ENCODE data around the gene IQCC.
A peak's percentile ranks its signal among the peaks of the same experiment; 100 is the strongest.
"Not testable (repeated sequence)": the region's sequence is repeated elsewhere in the genome, so short reads cannot be mapped to it uniquely, and the experiment has no call there.

The IQCC gene

GRCh38 chr1:32205401-32206370 is at the start of gene IQCC:
IQCC (plus strand) TSS chr1:32205671; CDS start chr1:32205682, 11 bp downstream.
- H3K9me3 ChIP-seq (ENCODE audit: control insufficient read depth, insufficient read depth, low read length), result no peaks in the 10 kb centered on the region
- peak within 1 kb of the TSS; percentile 87 for H3K9ac ChIP-seq (ENCODE audit: low read depth, low read length)
- no peaks in the 10 kb centered on the region for H3K36me3 ChIP-seq (ENCODE audit: control insufficient read depth, insufficient read depth, low read length)
- peaks cover 16% of the 10 kb centered on the region for H3K27me3 ChIP-seq (ENCODE audit: control insufficient read depth, insufficient read depth, low read length)
- H3K4me1 ChIP-seq (ENCODE audit: control insufficient read depth, insufficient read depth, low read length), result peaks cover 12% of the 10 kb centered on the region
- H3K4me3 ChIP-seq (ENCODE audit: low read depth, low read length), result peak within 1 kb of the TSS; percentile 96

- no peaks in the 10 kb centered on the region for H3K4me1 ChIP-seq (ENCODE audit: control insufficient read depth, insufficient read depth, low read length)
- peaks cover 24% of the 10 kb centered on the region for H3K36me3 ChIP-seq (ENCODE audit: control insufficient read depth, insufficient read depth, low read length)
- H3K9me3 ChIP-seq (ENCODE audit: control insufficient read depth, insufficient read depth, low read length), result no peaks in the 10 kb centered on the region
- no peak overlapping the region for H3K9ac ChIP-seq (ENCODE audit: low read depth, low read length)
- no peaks in the 10 kb centered on the region for H3K27me3 ChIP-seq (ENCODE audit: control insufficient read depth, insufficient read depth, low read length)
- H3K4me3 ChIP-seq (ENCODE audit: low read depth, low read length), result no peak overlapping the region
These were observed 46.3 kb upstream of the IQCC start for GRCh38 chr1:32159189-32159588.

DNA sequence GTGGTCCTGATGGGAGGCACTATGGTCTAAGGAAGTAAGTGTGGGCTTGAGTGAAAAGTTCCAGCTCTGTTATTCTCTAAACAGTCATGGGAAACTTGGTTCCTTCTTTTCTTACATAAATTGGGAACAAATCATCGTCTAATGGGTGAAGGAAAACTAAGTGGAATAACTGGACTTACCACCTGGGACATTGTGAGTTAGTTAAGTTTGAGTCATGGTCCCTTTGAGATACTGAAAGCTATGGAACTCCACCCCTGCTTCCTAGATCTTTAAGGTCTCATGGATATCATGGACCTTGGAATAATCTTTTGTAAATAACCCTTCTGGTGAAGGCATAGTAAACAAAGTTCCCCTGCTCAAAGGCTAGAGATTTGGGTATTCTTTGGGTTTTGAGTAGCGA is 42.1 kb upstream of the IQCC start:
- H3K4me3 ChIP-seq (ENCODE audit: low read depth, low read length), result no peak overlapping the region
- no peaks in the 10 kb centered on the region for H3K4me1 ChIP-seq (ENCODE audit: control insufficient read depth, insufficient read depth, low read length)
- H3K9ac ChIP-seq (ENCODE audit: low read depth, low read length), result no peak overlapping the region
- H3K36me3 ChIP-seq (ENCODE audit: control insufficient read depth, insufficient read depth, low read length), result peaks cover 28% of the 10 kb centered on the region
- H3K27me3 ChIP-seq (ENCODE audit: control insufficient read depth, insufficient read depth, low read length), result no peaks in the 10 kb centered on the region
- no peaks in the 10 kb centered on the region for H3K9me3 ChIP-seq (ENCODE audit: control insufficient read depth, insufficient read depth, low read length)

- H3K27me3 ChIP-seq (ENCODE audit: control insufficient read depth, insufficient read depth, low read length), result not testable (repeated sequence)
- H3K36me3 ChIP-seq (ENCODE audit: control insufficient read depth, insufficient read depth, low read length), result peaks cover 38% of the 10 kb centered on the region
These were observed 39.8 kb upstream of the IQCC start for GRCh38 chr1:32165633-32166032.

DNA sequence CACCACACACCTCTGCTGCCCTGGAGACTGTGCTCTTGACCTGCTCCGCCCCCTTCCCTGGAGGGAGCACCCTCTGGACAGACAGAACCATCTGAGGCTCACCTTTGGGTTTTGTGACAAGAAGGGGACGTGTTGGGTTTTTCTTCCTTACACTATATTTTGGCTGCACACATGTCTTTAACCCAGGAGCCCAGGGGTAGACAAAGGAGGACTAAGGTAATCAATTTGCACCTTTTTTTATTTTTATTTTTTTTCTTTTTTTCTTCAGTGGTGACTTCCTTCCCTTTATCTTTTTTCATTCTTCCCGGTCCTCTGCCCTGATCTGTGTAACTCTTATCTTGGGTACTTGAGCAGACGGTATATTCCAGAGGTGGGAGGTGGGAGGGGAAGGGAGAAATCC is 34.5 kb upstream of the IQCC start:
- Histone ChIP-seq H3K27me3 (ENCODE audit: control insufficient read depth, insufficient read depth, low read length) (no peaks in the 10 kb centered on the region), H3K9me3 (ENCODE audit: control insufficient read depth, insufficient read depth, low read length) (no peaks in the 10 kb centered on the region), H3K36me3 (ENCODE audit: control insufficient read depth, insufficient read depth, low read length) (peaks cover 46% of the 10 kb centered on the region), H3K4me3 (ENCODE audit: low read depth, low read length) (no peak overlapping the region), H3K4me1 (ENCODE audit: control insufficient read depth, insufficient read depth, low read length) (no peaks in the 10 kb centered on the region), H3K9ac (ENCODE audit: low read depth, low read length) (no peak overlapping the region)

More at GRCh38 chr1:32165633-32166032, 39.8 kb upstream of the IQCC start:
- H3K4me1 ChIP-seq (ENCODE audit: control insufficient read depth, insufficient read depth, low read length); H3K9ac ChIP-seq (ENCODE audit: low read depth, low read length); H3K4me3 ChIP-seq (ENCODE audit: low read depth, low read length); H3K9me3 ChIP-seq (ENCODE audit: control insufficient read depth, insufficient read depth, low read length): not testable (repeated sequence)

DNA sequence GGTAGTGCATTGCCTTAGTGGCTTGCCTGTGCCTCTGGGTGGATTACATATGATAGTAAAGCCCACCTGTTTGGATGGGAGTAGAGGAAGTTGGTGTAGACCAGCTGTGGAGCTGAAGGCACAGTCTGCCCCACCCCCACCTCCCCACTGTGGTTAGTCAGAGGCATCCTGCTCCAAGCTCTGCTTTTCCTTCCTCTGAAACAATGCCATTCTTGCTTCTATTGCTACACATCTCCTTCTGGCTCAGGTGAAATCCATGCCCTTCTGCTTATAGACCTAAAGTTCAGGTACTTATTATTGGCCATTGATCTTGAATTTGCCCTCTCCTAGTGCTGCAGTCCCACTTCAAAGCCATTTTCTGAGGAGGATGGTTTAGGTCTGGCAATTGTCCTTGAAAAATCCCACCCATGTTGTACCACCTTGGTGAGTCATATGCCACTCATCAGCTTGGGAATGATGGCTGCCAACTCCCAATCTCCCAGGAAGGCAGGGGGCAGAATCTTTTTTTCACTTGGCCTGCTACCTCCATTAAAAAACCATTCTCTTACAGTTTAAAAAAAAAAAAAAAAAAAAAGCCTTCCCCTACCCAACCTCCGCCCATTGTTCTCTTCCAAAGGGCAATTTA is 32.7 kb upstream of the IQCC start:
- Histone ChIP-seq H3K4me3 (ENCODE audit: low read depth, low read length) (no peak overlapping the region), H3K9me3 (ENCODE audit: control insufficient read depth, insufficient read depth, low read length) (no peaks in the 10 kb centered on the region), H3K36me3 (ENCODE audit: control insufficient read depth, insufficient read depth, low read length) (peaks cover 38% of the 10 kb centered on the region)

GRCh38 chr1:32178380-32179192 is 26.9 kb upstream of the IQCC start:
- Histone ChIP-seq H3K9me3 (ENCODE audit: control insufficient read depth, insufficient read depth, low read length) (no peaks in the 10 kb centered on the region), H3K27me3 (ENCODE audit: control insufficient read depth, insufficient read depth, low read length) (no peaks in the 10 kb centered on the region), H3K4me1 (ENCODE audit: control insufficient read depth, insufficient read depth, low read length) (peaks cover 11% of the 10 kb centered on the region), H3K4me3 (ENCODE audit: low read depth, low read length) (peak overlapping the region; percentile 81), H3K9ac (ENCODE audit: low read depth, low read length) (peak overlapping the region; percentile 67), H3K36me3 (ENCODE audit: control insufficient read depth, insufficient read depth, low read length) (peaks cover 12% of the 10 kb centered on the region)

More for the DNA sequence above, 32.7 kb upstream of the IQCC start:
- H3K27me3 ChIP-seq (ENCODE audit: control insufficient read depth, insufficient read depth, low read length), result no peaks in the 10 kb centered on the region
- H3K9ac ChIP-seq (ENCODE audit: low read depth, low read length), result no peak overlapping the region
- peaks cover under 1% of the 10 kb centered on the region for H3K4me1 ChIP-seq (ENCODE audit: control insufficient read depth, insufficient read depth, low read length)

DNA sequence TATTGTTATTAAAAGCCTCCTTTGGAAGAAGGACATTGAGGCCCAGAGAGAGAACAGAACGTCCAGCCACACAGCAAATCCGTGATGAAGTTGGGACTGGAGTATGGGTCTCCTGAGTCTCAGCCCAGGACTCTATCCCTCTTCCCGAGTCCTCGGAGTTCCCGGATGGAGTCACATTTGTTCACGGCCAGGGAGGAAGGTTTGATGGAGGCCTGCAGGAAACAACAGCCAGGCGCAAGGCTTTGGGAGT is 26.4 kb upstream of the IQCC start:
- Histone ChIP-seq H3K9ac (ENCODE audit: low read depth, low read length) (peak overlapping the region; percentile 67), H3K36me3 (ENCODE audit: control insufficient read depth, insufficient read depth, low read length) (peaks cover 15% of the 10 kb centered on the region), H3K27me3 (ENCODE audit: control insufficient read depth, insufficient read depth, low read length) (no peaks in the 10 kb centered on the region), H3K4me1 (ENCODE audit: control insufficient read depth, insufficient read depth, low read length) (peaks cover 11% of the 10 kb centered on the region), H3K9me3 (ENCODE audit: control insufficient read depth, insufficient read depth, low read length) (no peaks in the 10 kb centered on the region), H3K4me3 (ENCODE audit: low read depth, low read length) (peak overlapping the region; percentile 81)

DNA sequence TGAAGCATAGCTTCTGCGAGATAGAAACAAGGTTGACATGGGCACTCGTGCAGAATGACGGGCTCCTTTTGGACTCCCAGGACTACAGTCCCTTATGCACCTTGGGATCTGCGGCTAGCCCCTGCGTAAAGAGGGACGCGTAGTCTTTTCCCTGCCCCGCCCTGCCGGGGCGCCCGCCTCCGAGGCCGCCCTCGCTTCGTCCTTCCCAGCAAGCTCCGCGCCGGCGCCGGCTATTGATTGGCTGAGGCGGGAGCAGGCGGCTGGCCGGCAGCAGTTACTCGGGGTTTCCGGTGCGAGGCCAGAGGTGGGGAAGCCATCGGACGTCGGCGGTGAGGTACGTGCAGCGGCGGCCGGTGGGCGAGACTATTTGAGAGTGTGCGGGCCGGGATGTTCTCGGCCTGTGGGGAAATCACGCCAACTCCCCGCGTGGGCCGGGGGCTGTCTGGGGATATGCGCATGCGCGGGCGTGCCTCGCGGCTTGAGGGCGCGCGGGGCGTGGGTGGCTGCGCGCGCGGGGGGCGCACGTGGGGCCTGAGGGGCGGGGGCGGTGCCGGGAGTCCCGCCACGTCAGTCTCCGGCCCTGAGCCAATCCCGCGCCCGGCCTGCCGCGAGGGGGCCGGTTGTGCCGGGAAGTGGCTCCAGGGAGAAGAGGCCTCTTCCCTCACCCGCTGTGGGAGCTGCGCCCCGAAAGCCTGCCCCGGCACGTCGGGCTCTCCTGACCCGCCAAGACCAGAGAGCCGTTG is 25.9 kb upstream of the IQCC start, which contains the start of gene TXLNA:
Gene TXLNA (plus strand): TSS at position 233 of the 743 bp plus-strand sequence. CDS start 671 bp downstream, outside the sequence.
- no peaks in the 10 kb centered on the region for H3K27me3 ChIP-seq (ENCODE audit: control insufficient read depth, insufficient read depth, low read length)
- peak within 1 kb of the TSS; percentile 90 for H3K9ac ChIP-seq (ENCODE audit: low read depth, low read length)
- no peaks in the 10 kb centered on the region for H3K9me3 ChIP-seq (ENCODE audit: control insufficient read depth, insufficient read depth, low read length)
- H3K4me3 ChIP-seq (ENCODE audit: low read depth, low read length), result peak within 1 kb of the TSS; percentile 81
- H3K4me1 ChIP-seq (ENCODE audit: control insufficient read depth, insufficient read depth, low read length), result peaks cover 11% of the 10 kb centered on the region
- peaks cover 20% of the 10 kb centered on the region for H3K36me3 ChIP-seq (ENCODE audit: control insufficient read depth, insufficient read depth, low read length)

GRCh38 chr1:32180186-32181060 is 25.0 kb upstream of the IQCC start:
- no peaks in the 10 kb centered on the region for H3K9me3 ChIP-seq (ENCODE audit: control insufficient read depth, insufficient read depth, low read length)
- H3K9ac ChIP-seq (ENCODE audit: low read depth, low read length), result peak overlapping the region; percentile 90
- H3K27me3 ChIP-seq (ENCODE audit: control insufficient read depth, insufficient read depth, low read length), result no peaks in the 10 kb centered on the region
- peaks cover 11% of the 10 kb centered on the region for H3K4me1 ChIP-seq (ENCODE audit: control insufficient read depth, insufficient read depth, low read length)
- peaks cover 26% of the 10 kb centered on the region for H3K36me3 ChIP-seq (ENCODE audit: control insufficient read depth, insufficient read depth, low read length)
- peak overlapping the region; percentile 81 for H3K4me3 ChIP-seq (ENCODE audit: low read depth, low read length)
